Esophagus muscularis mucosa (tissue), 4 donors: ENCODE measurements around the gene MACROD2.

Experiments used
- CTCF ChIP-seq, 3 experiments: fragments of 200-600 bp in 2 of 3; fragments of 450-650 bp in 1 of 3; sonication (generic) in 2 of 3; IDR thresholded peaks; one replicate each; pipeline ENCODE4 v1.5.1; 2017 to 2019; ENCODE audit warnings: antibody characterized with exemption in 3 of 3, mild to moderate bottlenecking in 2 of 3, moderate library complexity in 1 of 3
- EP300 ChIP-seq: sonication (generic); formaldehyde crosslinking; IDR thresholded peaks from one replicate; pipeline ENCODE4 v1.6.1; 2017; ENCODE audit warnings: antibody characterized with exemption
- POLR2A ChIP-seq: fragments of 450-650 bp; IDR thresholded peaks from one replicate; pipeline ENCODE4 v1.6.1; 2017; ENCODE audit warnings: antibody characterized with exemption, moderate library complexity, mild to moderate bottlenecking, low read depth

GRCh38 chr20:14599613-14600012, 604.3 kb downstream of the MACROD2 start:
- no peak for TF ChIP-seq POLR2A
- no peak for TF ChIP-seq CTCF (IDR thresholded peaks at IDR 0.05)
- TF ChIP-seq EP300, result no peak
